T47D (cell line): ENCODE results near the gene GJB3.

Experiments used
- DNase-seq, 2 experiments: peaks; one replicate each; pipeline versions ENCODE4 v3.0.0 to v3.0.0-alpha.2; 2011 to 2012; ENCODE audit warnings: low read depth in 1 of 2, low spot score in 1 of 2
- JUND ChIP-seq: IDR thresholded peaks from 2 replicates; pipeline ENCODE4 v1.6.1; 2012; ENCODE audit warnings: low read depth
- in situ Hi-C: cut with HindIII; loops from 2 replicates; pipeline ENCODE4 v1.10.0; 2016; ENCODE audit warnings: low sequenced_read_pairs, low pct_unique_long_range_greater_than_20kb

Gene GJB3

GRCh38 chr1:34781844-34782391 is 904 bp downstream of the GJB3 start:
- TF ChIP-seq JUND, result no peak
- DNase-seq, result peak; percentile 38 to 54
- in situ Hi-C loops, result no loop called here

GRCh38 chr1:34784751-34785221 is 3.8 kb downstream of the GJB3 start:
- in situ Hi-C loops, result no loop called here
- no peak for TF ChIP-seq JUND
- no peak for DNase-seq

DNA sequence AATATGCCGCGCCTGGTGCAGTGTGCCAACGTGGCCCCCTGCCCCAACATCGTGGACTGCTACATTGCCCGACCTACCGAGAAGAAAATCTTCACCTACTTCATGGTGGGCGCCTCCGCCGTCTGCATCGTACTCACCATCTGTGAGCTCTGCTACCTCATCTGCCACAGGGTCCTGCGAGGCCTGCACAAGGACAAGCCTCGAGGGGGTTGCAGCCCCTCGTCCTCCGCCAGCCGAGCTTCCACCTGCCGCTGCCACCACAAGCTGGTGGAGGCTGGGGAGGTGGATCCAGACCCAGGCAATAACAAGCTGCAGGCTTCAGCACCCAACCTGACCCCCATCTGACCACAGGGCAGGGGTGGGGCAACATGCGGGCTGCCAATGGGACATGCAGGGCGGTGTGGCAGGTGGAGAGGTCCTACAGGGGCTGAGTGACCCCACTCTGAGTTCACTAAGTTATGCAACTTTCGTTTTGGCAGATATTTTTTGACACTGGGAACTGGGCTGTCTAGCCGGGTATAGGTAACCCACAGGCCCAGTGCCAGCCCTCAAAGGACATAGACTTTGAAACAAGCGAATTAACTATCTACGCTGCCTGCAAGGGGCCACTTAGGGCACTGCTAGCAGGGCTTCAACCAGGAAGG is 4.3 kb downstream of the GJB3 start:
- no peak for TF ChIP-seq JUND
- DNase-seq, result no peak
- in situ Hi-C loops, result no loop called here

DNA sequence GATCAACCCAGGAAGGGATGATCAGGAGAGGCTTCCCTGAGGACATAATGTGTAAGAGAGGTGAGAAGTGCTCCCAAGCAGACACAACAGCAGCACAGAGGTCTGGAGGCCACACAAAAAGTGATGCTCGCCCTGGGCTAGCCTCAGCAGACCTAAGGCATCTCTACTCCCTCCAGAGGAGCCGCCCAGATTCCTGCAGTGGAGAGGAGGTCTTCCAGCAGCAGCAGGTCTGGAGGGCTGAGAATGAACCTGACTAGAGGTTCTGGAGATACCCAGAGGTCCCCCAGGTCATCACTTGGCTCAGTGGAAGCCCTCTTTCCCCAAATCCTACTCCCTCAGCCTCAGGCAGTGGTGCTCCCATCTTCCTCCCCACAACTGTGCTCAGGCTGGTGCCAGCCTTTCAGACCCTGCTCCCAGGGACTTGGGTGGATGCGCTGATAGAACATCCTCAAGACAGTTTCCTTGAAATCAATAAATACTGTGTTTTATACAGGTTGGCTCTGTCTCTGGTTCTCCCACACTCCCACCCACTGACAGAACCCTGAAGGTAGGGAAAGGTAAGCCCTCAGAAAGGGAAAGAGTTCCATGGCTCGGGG is 5.0 kb downstream of the GJB3 start:
- no peak for DNase-seq
- TF ChIP-seq JUND, result no peak
- in situ Hi-C loops, result no loop called here

DNA sequence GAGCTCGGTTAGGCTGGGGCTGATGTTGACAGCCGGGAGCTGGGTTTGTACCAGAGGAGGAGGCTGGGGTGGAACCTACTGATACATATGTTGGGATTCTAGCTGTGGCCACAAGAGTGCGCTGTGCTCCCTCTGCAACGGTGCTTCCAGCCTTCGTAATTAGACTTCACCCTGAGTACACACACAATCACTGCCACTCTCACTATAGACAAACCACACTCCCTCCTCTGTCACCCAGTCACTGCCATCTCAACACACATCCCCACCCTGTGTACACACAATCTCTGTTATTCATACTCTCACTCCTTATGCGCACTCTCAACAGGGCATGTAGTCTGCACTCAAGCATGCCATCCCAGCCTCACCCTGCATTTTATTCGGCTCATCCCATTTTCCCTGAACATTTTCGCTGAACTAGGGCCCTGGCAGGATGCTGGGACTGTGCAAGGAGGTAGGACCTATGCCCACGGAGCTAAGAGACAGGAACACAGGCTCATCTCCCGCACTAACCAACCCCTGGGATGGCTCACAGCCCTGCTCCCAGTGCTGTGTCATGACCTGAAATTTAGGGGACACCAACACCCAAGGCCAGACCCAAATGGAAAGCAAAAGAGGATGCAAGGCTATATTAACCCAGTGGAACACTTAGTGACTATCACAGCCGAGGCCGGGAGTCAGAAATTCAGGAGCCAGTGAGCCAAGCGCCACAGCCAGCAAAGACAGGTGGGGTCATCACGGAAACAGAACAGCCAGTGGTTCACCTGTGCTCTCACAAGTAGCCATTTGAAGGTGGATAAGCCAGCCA is 5.7 kb downstream of the GJB3 start:
- no peak for TF ChIP-seq JUND
- peak; percentile 59 to 71 for DNase-seq
- in situ Hi-C loops, result no loop called here

DNA sequence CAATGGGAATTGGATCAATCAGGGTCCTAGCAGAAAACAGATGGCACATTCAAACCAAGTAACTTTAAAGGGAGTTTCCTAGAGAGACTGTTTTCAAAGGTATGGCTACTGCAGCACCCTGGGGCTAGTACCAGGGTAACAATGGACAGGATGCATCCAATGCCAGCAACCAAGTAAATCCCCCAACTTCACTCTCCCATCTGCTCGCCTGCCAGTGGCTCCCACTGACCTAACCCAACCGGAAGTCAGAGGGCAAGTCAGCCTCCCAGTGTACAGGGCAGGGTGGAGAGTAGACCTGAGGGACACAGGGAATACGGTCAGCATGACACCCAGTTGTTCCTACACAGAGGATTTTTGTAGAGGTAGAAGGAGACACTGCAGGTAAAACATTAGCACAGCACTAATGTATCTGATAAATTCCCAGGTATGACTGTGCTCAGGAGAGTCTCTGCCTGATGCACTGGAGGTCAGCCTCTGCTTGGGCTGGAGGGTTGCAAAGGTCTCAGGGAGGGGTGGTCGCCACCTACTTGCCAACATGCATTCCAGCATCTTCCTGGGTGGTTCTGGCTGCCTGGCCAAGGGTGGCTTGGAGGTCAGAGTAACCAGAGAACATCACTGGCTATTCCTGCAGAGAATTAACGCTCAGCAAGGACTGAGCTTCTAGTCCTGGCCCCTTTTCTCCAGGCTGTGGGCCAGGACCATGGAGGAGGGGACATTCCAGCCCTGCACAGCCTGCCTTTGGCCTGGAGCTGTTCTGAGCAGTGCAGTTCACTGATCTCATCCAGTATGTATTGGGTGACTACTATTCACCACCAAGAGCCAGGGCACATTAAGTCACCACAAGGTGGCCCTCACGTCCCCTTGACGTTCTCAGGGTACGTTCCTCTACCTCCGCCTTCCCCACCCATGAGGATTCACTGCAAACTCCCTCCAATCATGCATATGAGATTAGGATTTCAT is 6.7 kb downstream of the GJB3 start:
- DNase-seq, result peak in 1 of 2 experiments; percentile 41
- in situ Hi-C loops, result no loop called here
- TF ChIP-seq JUND, result no peak

DNA sequence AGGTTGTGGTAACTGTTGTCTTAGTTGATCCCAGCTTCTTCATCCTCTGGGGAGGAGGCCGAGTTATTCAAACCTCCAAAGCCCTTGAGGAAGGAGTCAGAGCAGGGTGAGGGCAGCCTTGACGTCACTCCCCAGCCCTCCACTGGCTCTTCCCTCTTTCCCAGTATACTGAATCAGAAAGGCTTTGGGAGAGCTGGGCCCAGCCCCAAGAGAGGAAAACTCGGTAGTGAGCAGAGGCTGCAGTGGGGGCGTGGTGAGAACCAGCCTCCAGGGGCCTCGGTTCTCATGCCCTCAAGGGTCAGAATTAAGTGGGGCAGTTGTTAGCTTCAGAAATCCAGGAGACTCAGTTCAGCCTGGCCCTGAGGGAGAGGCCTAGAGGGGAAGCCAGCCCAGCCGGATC is 10.0 kb downstream of the GJB3 start:
- no peak for TF ChIP-seq JUND
- no peak for DNase-seq
- in situ Hi-C loops, result no loop called here

- no peak for DNase-seq
- in situ Hi-C loops, result no loop called here
- no peak for TF ChIP-seq JUND
These were observed 11.4 kb downstream of the GJB3 start for GRCh38 chr1:34792424-34792823.

GRCh38 chr1:34792868-34793727 is 12.1 kb downstream of the GJB3 start, which contains the start of gene GJA4:
GJA4 (plus strand) TSS chr1:34792999; CDS start chr1:34794214, 1,215 bp downstream.
- in situ Hi-C loops, result no loop called here
- no peak for TF ChIP-seq JUND
- no peak for DNase-seq

GRCh38 chr1:34794001-34794789 is 13.2 kb downstream of the GJB3 start:
- DNase-seq, result no peak
- in situ Hi-C loops, result no loop called here
- TF ChIP-seq JUND, result no peak

DNA sequence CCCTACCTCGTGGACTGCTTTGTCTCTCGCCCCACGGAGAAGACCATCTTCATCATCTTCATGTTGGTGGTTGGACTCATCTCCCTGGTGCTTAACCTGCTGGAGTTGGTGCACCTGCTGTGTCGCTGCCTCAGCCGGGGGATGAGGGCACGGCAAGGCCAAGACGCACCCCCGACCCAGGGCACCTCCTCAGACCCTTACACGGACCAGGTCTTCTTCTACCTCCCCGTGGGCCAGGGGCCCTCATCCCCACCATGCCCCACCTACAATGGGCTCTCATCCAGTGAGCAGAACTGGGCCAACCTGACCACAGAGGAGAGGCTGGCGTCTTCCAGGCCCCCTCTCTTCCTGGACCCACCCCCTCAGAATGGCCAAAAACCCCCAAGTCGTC is 13.8 kb downstream of the GJB3 start:
- in situ Hi-C loops, result no loop called here
- TF ChIP-seq JUND, result no peak
- DNase-seq, result no peak
